Ascending aorta (tissue), 2 donors: ENCODE data around the gene KPNA1. TPM values are rescaled to one million over a fixed set of nuclear protein-coding genes. Genes with fewer than 3 reads are reported as not detected.
A peak's percentile ranks its signal among the peaks of the same experiment; 100 is the strongest.

ENCODE experiments used
- DNase-seq, 2 donors: peaks; one replicate each; pipeline ENCODE4 v3.0.0-alpha.2; 2019; ENCODE audit warnings: low spot score in 2 of 2
- H3K27ac ChIP-seq, 2 donors: fragments of 200-600 bp; sonication (generic); one replicate each; pipeline ENCODE4 v1.5.1; 2016 to 2017; ENCODE audit warnings: mild to moderate bottlenecking in 1 of 2
- H3K27me3 ChIP-seq: fragments of 200-600 bp; sonication (generic); one replicate; pipeline ENCODE4 v1.5.1; 2017
- H3K36me3 ChIP-seq, 2 donors: fragments of 200-600 bp; sonication (generic); one replicate each; pipeline ENCODE4 v1.5.1; 2016
- H3K4me1 ChIP-seq, 2 donors: fragments of 200-600 bp; sonication (generic); one replicate each; pipeline ENCODE4 v1.5.1; 2016 to 2017; ENCODE audit warnings: mild to moderate bottlenecking in 1 of 2
- H3K4me3 ChIP-seq, 2 donors: fragments of 200-600 bp; sonication (generic); one replicate each; pipeline ENCODE4 v1.5.1; 2016 to 2017; ENCODE audit warnings: mild to moderate bottlenecking in 1 of 2
- H3K9me3 ChIP-seq, 2 donors: fragments of 200-600 bp; sonication (generic); one replicate each; pipeline ENCODE4 v1.5.1; 2016
- CTCF ChIP-seq, 3 experiments: fragments of 200-600 bp in 2 of 3; fragments of 450-650 bp in 1 of 3; sonication (generic) in 2 of 3; IDR thresholded peaks; one replicate each; pipeline ENCODE4 v1.5.1; 2016 to 2019; ENCODE audit warnings: antibody characterized with exemption in 3 of 3, mild to moderate bottlenecking in 1 of 3, moderate library complexity in 1 of 3
- intact Hi-C: fragments of 100-400 bp; cut with DNase I; formaldehyde crosslinking; loops from one replicate; pipeline ENCODE4 v1.15.1; 2023
- total RNA-seq: library from RNA; depleted of rRNA; stranded (reverse); fragments of >200 nt; gene quantifications from one replicate; pipeline ENCODE4 v1.1.0, GENCODE V29; 2016

KPNA1 gene
- total RNA-seq, 1 donor from 2014 or later, result 21.1 TPM

GRCh38 chr3:122387709-122388108, 127.0 kb downstream of the KPNA1 start:
- no peak for TF ChIP-seq CTCF (IDR thresholded peaks at IDR 0.05)
- H3K4me1 ChIP-seq, result peaks cover 0 to 3% of the 10 kb centered on the region in 2 donors
- DNase-seq, result no peak
- no peak overlapping the region for H3K27ac ChIP-seq
- H3K36me3 ChIP-seq, result no peaks in the 10 kb centered on the region
- H3K4me3 ChIP-seq, result no peak overlapping the region
- no peaks in the 10 kb centered on the region for H3K9me3 ChIP-seq
- no peaks in the 10 kb centered on the region for H3K27me3 ChIP-seq
- intact Hi-C loops, result loop anchor here (10.0 kb wide), 3 partner anchors 127 to 843 kb away; partner anchors contain the start of genes KPNA1 and POLQ

GRCh38 chr3:122383771-122384697, 130.7 kb downstream of the KPNA1 start, which contains the start of gene FAM162A:
FAM162A (plus strand) TSS chr3:122384182; CDS start chr3:122384266, 84 bp downstream.
- Histone ChIP-seq H3K9me3 (no peaks in the 10 kb centered on the region), H3K4me3 (peak within 1 kb of the TSS; percentile 73 to 76), H3K4me1 (peaks cover 0 to 6% of the 10 kb centered on the region in 2 donors), H3K27me3 (no peaks in the 10 kb centered on the region), H3K27ac (peak within 1 kb of the TSS; percentile 82 to 90), H3K36me3 (no peaks in the 10 kb centered on the region)
- peak; percentile 68 to 96 for DNase-seq
- intact Hi-C loops, result loop anchor here (1.0 to 10.0 kb wide), 5 partner anchors 32 to 839 kb away; partner anchors contain the start of genes KPNA1, PARP14, POLQ and WDR5B
- TF ChIP-seq CTCF (IDR thresholded peaks at IDR 0.05), result peak; percentile 43 to 61 (median 48)

GRCh38 chr3:122382888-122383666, 131.7 kb downstream of the KPNA1 start, which contains the start of gene MIX23:
MIX23 (minus strand) TSS chr3:122383231; CDS start chr3:122383224, 7 bp downstream.
- Histone ChIP-seq H3K9me3 (no peaks in the 10 kb centered on the region), H3K4me1 (peaks cover 0 to 6% of the 10 kb centered on the region in 2 donors), H3K27ac (peak within 1 kb of the TSS; percentile 82 to 90), H3K27me3 (no peaks in the 10 kb centered on the region), H3K4me3 (peak within 1 kb of the TSS; percentile 73 to 76), H3K36me3 (no peaks in the 10 kb centered on the region)
- intact Hi-C loops, result loop anchor here (10.0 kb wide), 3 partner anchors 132 to 838 kb away; partner anchors contain the start of genes KPNA1 and POLQ
- DNase-seq, result peak; percentile 49 to 90
- no peak for TF ChIP-seq CTCF (IDR thresholded peaks at IDR 0.05)

DNA sequence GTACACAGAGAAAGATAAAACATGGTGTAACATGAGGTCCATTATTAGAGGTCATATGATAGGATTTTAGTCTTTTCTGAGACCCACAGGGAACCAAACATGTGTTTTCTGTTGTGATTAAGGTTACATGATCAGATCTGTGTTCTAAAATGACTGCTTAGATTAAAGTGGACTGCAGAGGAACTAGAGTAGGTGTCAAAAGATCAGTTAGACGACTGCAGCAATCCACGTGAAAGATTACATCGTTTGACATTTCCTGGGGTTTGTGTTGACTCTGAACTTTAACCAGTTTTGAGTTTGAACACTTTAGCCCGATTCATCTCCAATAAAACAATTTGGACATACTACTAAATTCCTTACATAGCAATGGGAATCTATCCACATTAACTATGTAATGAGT, 136.8 kb downstream of the KPNA1 start:
- DNase-seq, result no peak
- H3K4me3 ChIP-seq, result no peak overlapping the region
- H3K27me3 ChIP-seq, result no peaks in the 10 kb centered on the region
- intact Hi-C loops, result no loop called here
- TF ChIP-seq CTCF (IDR thresholded peaks at IDR 0.05), result no peak
- H3K36me3 ChIP-seq, result no peaks in the 10 kb centered on the region
- H3K4me1 ChIP-seq, result peaks cover 0 to 3% of the 10 kb centered on the region in 2 donors
- no peaks in the 10 kb centered on the region for H3K9me3 ChIP-seq
- no peak overlapping the region for H3K27ac ChIP-seq

DNA sequence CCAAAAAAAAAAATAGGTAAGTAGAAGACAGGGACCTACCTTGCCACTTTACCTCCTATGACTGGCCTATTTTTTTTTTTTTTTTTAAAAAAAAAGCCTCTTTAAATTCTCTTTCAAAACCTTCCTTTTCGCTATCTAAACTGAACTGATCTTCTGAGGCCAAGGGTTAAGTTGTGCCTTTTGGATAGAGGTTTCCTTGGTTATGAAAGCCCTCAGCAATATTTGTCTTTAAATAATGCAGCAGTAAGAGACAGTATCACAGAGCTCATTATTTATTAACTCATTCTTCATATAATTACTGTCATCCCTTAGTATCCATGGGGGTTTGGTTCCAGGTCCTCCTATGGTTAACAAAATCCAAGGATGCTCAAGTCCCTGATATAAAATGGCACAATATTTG, 140.7 kb downstream of the KPNA1 start:
- intact Hi-C loops, result no loop called here
- H3K36me3 ChIP-seq, result peaks cover 0 to 11% of the 10 kb centered on the region in 2 donors
- no peaks in the 10 kb centered on the region for H3K9me3 ChIP-seq
- H3K27me3 ChIP-seq, result no peaks in the 10 kb centered on the region
- no peak overlapping the region for H3K4me3 ChIP-seq
- H3K4me1 ChIP-seq, result no peaks in the 10 kb centered on the region
- TF ChIP-seq CTCF (IDR thresholded peaks at IDR 0.05), result no peak
- DNase-seq, result no peak
- H3K27ac ChIP-seq, result no peak overlapping the region
